Trophoblast cell (in vitro differentiated cells and primary cell): ENCODE measurements around the gene UGT1A3.

Experiments
- DNase-seq, 2 donors: peaks; one replicate each; pipeline ENCODE4 v3.0.0-alpha.2; 2016
- H2AFZ ChIP-seq: 2 replicates; pipeline ENCODE4 v1.6.1; 2013; ENCODE audit warnings: low read length, moderate library complexity, mild to moderate bottlenecking; ENCODE audit not compliant: insufficient read depth, poor library complexity
- H2AK5ac ChIP-seq: 2 replicates; pipeline ENCODE4 v1.6.1; 2013; ENCODE audit warnings: mild to moderate bottlenecking, low read length
- H2BK120ac ChIP-seq: 2 replicates; pipeline ENCODE4 v1.6.1; 2013; ENCODE audit warnings: low read length, mild to moderate bottlenecking, moderate library complexity; ENCODE audit not compliant: insufficient read depth, poor library complexity
- H2BK12ac ChIP-seq: 2 replicates; pipeline ENCODE4 v1.6.1; 2013; ENCODE audit warnings: mild to moderate bottlenecking, low read length, moderate library complexity
- H2BK5ac ChIP-seq: 2 replicates; pipeline ENCODE4 v1.6.1; 2013; ENCODE audit warnings: low read length, low read depth, moderate library complexity, mild to moderate bottlenecking; ENCODE audit not compliant: poor library complexity
- H3K14ac ChIP-seq: 2 replicates; pipeline ENCODE4 v1.6.1; 2013; ENCODE audit warnings: mild to moderate bottlenecking, low read length
- H3K18ac ChIP-seq: 2 replicates; pipeline ENCODE4 v1.6.1; 2013; ENCODE audit warnings: mild to moderate bottlenecking, low read length
- H3K23ac ChIP-seq: 2 replicates; pipeline ENCODE4 v1.6.1; 2013; ENCODE audit warnings: low read length
- H3K27ac ChIP-seq: 2 replicates; pipeline ENCODE4 v1.5.1; 2013; ENCODE audit warnings: low read depth, mild to moderate bottlenecking, inconsistent platforms, low read length, moderate library complexity
- H3K27me3 ChIP-seq: 2 replicates; pipeline ENCODE4 v1.6.1; 2013; ENCODE audit warnings: inconsistent platforms, mild to moderate bottlenecking, low read length, moderate library complexity; ENCODE audit not compliant: insufficient read depth
- H3K36me3 ChIP-seq, 2 experiments: 1 replicate in 1 of 2; 2 replicates in 1 of 2; pipeline ENCODE4 v1.6.1; 2013; ENCODE audit warnings: low read length in 2 of 2, mild to moderate bottlenecking in 2 of 2, moderate library complexity in 1 of 2; ENCODE audit not compliant: insufficient read depth in 2 of 2, control insufficient read depth in 1 of 2
- H3K4ac ChIP-seq: 2 replicates; pipeline ENCODE4 v1.6.1; 2013; ENCODE audit warnings: low read depth, mild to moderate bottlenecking, low read length, moderate library complexity
- H3K4me1 ChIP-seq, 2 experiments: 1 replicate in 1 of 2; 2 replicates in 1 of 2; pipeline ENCODE4 v1.6.1; 2013; ENCODE audit warnings: low read length in 2 of 2, mild to moderate bottlenecking in 2 of 2, moderate library complexity in 1 of 2; ENCODE audit not compliant: insufficient read depth in 2 of 2, control insufficient read depth in 1 of 2
- H3K4me2 ChIP-seq: 2 replicates; pipeline ENCODE4 v1.6.1; 2013; ENCODE audit warnings: inconsistent platforms, mild to moderate bottlenecking, low read length, moderate library complexity
- H3K4me3 ChIP-seq: 2 replicates; pipeline ENCODE4 v1.5.1; 2013; ENCODE audit warnings: mild to moderate bottlenecking, low read depth, low read length, inconsistent platforms
- H3K79me1 ChIP-seq: one replicate; pipeline ENCODE4 v1.6.1; 2013; ENCODE audit warnings: low read length
- H3K79me2 ChIP-seq: 2 replicates; pipeline ENCODE4 v1.6.1; 2013; ENCODE audit warnings: low read length, mild to moderate bottlenecking; ENCODE audit not compliant: control insufficient read depth, insufficient read depth, poor library complexity
- H3K9ac ChIP-seq: 2 replicates; pipeline ENCODE4 v1.6.1; 2013; ENCODE audit warnings: mild to moderate bottlenecking, low read length
- H3K9me3 ChIP-seq: 2 replicates; pipeline ENCODE4 v1.6.1; 2013; ENCODE audit warnings: low read depth, mild to moderate bottlenecking, control low read depth, inconsistent platforms, low read length; ENCODE audit not compliant: insufficient read depth
- H4K12ac ChIP-seq: 2 replicates; pipeline ENCODE4 v1.6.1; 2013; ENCODE audit warnings: low read depth, mild to moderate bottlenecking, low read length, moderate library complexity
- H4K8ac ChIP-seq: 2 replicates; pipeline ENCODE4 v1.6.1; 2013; ENCODE audit warnings: low read depth, mild to moderate bottlenecking, low read length, moderate library complexity
- H4K91ac ChIP-seq: one replicate; pipeline ENCODE4 v1.6.1; 2013; ENCODE audit warnings: low read depth, mild to moderate bottlenecking, low read length, moderate library complexity
- WGBS: extraction: QIAGEN DNeasy Blood & Tissue Kit; methylation state at CpG from one replicate; pipeline ENCODE4 v1.1.7; 2013; ENCODE audit warnings: missing lambda C conversion rate; ENCODE audit not compliant: insufficient read length, insufficient coverage; ENCODE audit errors: extremely low coverage; 5-methylcytosine and 5-hydroxymethylcytosine counted together

Gene UGT1A3

GRCh38 chr2:233811087-233811486 is 82.2 kb downstream of the UGT1A3 start:
- Histone ChIP-seq H3K23ac (no peak overlapping the region), H3K4me2 (no peak overlapping the region), H3K79me1 (no peaks in the 10 kb centered on the region), H2AFZ (no peak overlapping the region), H4K8ac (no peak overlapping the region), H2BK5ac (no peak overlapping the region), H3K9ac (no peak overlapping the region), H3K27me3 (no peaks in the 10 kb centered on the region), H2BK12ac (no peak overlapping the region), H3K79me2 (no peaks in the 10 kb centered on the region), H2AK5ac (no peak overlapping the region), H4K12ac (no peak overlapping the region), H2BK120ac (no peak overlapping the region), H3K27ac (no peak overlapping the region), H3K4me3 (no peak overlapping the region), H3K14ac (no peak overlapping the region), H4K91ac (no peak overlapping the region), H3K4me1 (no peaks in the 10 kb centered on the region), H3K18ac (no peak overlapping the region), H3K9me3 (peaks cover 12% of the 10 kb centered on the region), H3K4ac (no peak overlapping the region), H3K36me3 (no peaks in the 10 kb centered on the region)
- no CpG with 5 or more reads among the region's 4 CpGs for WGBS
- DNase-seq: no peak

GRCh38 chr2:233811732-233812131 is 82.9 kb downstream of the UGT1A3 start:
- Histone ChIP-seq H3K4me2 (no peak overlapping the region), H3K4me1 (no peaks in the 10 kb centered on the region), H2BK5ac (no peak overlapping the region), H3K4ac (no peak overlapping the region), H3K27me3 (no peaks in the 10 kb centered on the region), H3K23ac (no peak overlapping the region), H3K9me3 (peaks cover 14% of the 10 kb centered on the region), H2AFZ (no peak overlapping the region), H3K14ac (no peak overlapping the region), H3K27ac (no peak overlapping the region), H2BK12ac (no peak overlapping the region), H4K91ac (no peak overlapping the region), H3K79me1 (no peaks in the 10 kb centered on the region), H3K18ac (no peak overlapping the region), H2AK5ac (no peak overlapping the region), H3K79me2 (no peaks in the 10 kb centered on the region), H3K9ac (no peak overlapping the region), H3K36me3 (no peaks in the 10 kb centered on the region), H3K4me3 (no peak overlapping the region), H4K12ac (no peak overlapping the region), H4K8ac (no peak overlapping the region), H2BK120ac (no peak overlapping the region)
- no CpG with 5 or more reads among the region's 8 CpGs for WGBS
- DNase-seq: no peak

DNA sequence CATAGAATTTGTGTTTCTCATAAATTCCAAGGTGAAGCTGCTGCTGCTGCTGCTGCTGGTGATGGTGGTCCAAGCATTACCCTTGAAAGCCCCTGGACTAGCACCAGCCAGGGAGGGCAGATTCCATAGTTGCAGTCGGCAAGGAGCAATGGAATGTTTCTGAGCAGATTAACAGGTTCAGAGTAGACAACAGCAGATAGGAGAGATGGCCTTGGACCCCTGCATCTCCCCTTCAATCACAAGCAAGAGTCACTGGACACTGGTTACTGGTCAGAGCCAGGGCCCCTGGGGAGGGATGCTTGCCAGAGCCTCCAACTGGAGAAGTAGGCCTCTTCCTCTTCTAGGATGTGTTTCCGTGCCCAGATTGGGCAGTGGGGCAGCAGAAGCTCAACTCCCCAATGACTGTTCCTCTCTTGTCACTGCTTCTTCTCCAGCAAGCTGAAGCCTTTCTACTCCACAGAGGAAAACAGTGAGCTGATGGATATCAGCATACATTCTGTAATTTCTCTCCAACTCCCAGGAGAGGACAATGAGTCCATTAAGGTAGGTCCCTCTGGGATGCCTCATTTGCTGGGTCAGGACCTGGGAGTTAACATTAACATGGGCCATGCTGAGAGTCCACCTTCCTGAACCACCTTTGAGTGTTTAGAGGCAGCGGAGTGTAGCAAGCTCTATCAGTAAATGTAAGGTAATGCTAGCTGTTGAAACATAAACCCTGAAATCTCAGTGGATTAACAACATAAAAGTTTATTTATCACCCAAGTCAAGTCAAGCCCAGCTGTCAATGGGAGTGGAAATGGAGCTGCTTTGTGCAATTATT is 84.6 kb downstream of the UGT1A3 start:
- Histone ChIP-seq H4K12ac (no peak overlapping the region), H3K79me1 (no peaks in the 10 kb centered on the region), H2AFZ (no peak overlapping the region), H2AK5ac (no peak overlapping the region), H3K36me3 (no peaks in the 10 kb centered on the region), H2BK5ac (no peak overlapping the region), H3K4me3 (no peak overlapping the region), H3K27ac (no peak overlapping the region), H3K4me1 (no peaks in the 10 kb centered on the region), H4K8ac (no peak overlapping the region), H4K91ac (no peak overlapping the region), H2BK120ac (no peak overlapping the region), H3K14ac (no peak overlapping the region), H3K79me2 (no peaks in the 10 kb centered on the region), H3K4me2 (no peak overlapping the region), H3K27me3 (no peaks in the 10 kb centered on the region), H3K23ac (no peak overlapping the region), H3K18ac (no peak overlapping the region), H2BK12ac (no peak overlapping the region), H3K9ac (no peak overlapping the region), H3K4ac (no peak overlapping the region), H3K9me3 (peaks cover 10% of the 10 kb centered on the region)
- DNase-seq: no peak
- no CpG with 5 or more reads among the region's 3 CpGs for WGBS

DNA sequence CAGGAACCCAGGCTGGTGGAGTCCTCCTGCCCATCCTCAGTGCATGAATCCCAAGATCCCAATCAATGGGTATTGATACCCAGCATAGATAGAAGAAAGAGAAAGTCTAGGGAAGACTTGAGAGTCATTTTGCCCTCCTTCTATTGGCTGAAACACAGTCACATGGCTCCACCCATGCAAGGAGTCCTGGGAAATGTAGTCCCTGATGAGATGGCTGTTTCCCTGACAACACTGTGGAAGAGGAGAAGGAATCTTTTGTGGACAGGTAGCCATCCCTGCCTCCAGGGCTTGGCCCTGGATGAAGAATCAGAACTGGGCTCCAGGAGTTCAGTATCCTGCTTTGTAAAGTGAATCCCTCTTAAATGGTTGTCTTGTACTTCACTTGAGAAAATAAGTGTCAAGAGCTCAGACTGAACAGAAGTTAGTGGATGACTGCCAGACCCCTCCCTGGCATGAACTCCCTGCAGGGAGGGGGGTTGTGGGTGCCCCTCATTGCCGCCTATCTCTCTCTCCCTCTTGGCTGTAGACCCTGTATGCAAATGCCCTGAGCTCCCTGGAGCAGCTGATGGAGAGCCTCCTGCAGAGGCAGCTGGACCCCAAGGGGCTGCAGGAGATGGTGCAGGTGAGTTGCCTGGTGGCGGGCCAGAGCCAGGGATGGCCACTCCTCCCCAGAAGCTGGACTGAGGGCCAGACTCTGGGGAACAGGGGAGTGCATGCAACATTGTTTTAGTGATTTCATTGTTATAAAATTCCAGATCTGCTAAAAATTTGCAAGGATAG is 85.4 kb downstream of the UGT1A3 start:
- Histone ChIP-seq H3K27me3 (no peaks in the 10 kb centered on the region), H2BK5ac (no peak overlapping the region), H3K14ac (no peak overlapping the region), H3K36me3 (no peaks in the 10 kb centered on the region), H2AK5ac (no peak overlapping the region), H3K23ac (no peak overlapping the region), H3K27ac (no peak overlapping the region), H3K4me1 (no peaks in the 10 kb centered on the region), H3K9ac (no peak overlapping the region), H3K4me3 (no peak overlapping the region), H3K79me2 (no peaks in the 10 kb centered on the region), H4K91ac (no peak overlapping the region), H3K4ac (no peak overlapping the region), H3K18ac (no peak overlapping the region), H4K12ac (no peak overlapping the region), H2BK120ac (no peak overlapping the region), H2AFZ (no peak overlapping the region), H3K4me2 (no peak overlapping the region), H3K9me3 (peaks cover 7% of the 10 kb centered on the region), H3K79me1 (no peaks in the 10 kb centered on the region), H2BK12ac (no peak overlapping the region), H4K8ac (no peak overlapping the region)
- WGBS: no CpG with 5 or more reads among the region's 2 CpGs
- DNase-seq: peak in 1 of 2 donors; percentile 3
